ENCODE measurements around the gene SLC5A3.

Gene SLC5A3

DNA sequence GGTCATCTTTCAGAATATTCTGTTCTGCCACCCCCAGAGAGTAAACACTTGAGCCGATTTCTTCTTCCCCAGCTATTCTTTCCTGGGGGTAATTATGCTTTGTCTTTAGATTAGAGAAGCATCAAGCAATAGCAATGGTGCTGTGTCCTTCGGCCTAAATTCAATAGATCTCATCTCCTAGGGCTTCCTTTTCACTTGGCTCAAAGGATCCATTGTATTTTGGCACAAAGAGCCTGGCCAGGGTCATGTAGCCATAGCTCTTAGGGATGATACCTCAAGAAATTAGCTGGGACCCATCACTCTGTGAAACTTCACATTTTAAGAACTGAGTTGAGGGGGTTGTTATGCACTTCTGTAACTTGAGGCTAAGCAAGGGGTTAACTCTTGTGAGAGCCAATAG is 27.0 kb downstream of the SLC5A3 start:
- DNase-seq (ENCODE audit: low spot score) = no peak

DNA sequence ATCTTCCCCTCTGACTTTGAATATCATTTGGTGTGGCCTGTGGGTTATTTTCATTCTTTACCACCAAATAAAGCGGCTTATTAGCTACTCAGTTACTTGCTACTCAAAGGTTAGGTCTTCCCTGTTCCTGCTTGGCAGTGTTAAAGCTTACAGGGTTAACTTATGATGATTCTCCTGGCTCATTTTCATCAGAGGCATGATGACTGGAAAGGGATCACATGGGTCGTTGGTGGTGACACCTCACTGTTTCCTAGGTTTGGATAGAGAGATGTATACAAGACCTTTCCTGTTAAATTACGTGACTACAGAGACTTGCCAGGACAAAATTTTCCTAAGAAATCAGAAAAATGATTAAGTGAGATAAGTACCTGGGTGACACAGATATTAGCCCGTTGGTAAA is 27.4 kb downstream of the SLC5A3 start:
- DNase-seq (ENCODE audit: low spot score) = no peak

DNA sequence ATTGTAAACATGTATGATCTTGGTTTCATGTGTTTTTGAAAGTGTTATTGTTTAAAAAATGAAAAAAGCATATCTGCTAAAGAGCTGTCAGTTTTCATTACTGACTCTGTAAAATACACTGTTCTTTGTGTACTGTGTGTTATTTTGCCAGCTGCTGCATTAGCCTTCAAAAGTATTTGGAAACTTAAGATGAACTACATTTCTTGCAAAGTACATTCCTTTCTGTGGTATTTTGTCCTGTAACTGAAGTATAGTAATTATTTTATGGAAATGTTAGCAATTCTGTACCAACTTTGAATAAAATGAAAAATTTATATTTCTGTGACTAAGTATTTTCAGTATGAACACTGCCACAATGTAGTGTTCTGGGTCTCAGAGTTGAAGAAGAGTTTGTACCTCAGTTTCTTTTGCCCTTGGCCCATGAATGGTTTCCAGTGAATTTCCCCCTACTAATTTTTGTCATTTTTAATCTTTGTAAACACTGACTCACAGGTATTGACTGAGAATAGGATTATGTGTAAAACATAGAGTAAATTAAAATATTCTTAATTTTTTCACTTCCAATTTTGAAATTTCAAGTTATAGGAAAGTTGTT is 32.7 kb downstream of the SLC5A3 start:
- DNase-seq (ENCODE audit: low spot score) = no peak

DNA sequence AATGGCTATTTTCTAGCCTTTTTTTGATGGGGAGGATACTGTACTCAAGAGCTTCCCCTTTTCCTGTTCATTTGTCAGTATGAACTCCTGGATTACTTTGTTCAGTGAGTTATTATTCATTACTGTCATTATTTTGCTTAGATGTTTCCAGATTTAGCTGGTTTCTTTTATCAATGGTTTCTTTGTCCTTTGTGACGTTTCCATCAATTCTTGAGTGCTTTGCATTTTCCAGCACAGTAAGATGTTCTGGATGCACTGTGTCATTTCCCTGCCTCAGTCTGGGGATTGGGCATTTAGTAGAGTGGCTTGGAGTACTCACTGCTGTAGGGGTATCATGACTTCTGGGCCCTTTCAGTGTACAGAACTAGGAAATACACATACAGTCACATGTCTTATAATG is 34.2 kb downstream of the SLC5A3 start:
- no peak for DNase-seq (ENCODE audit: low spot score)

DNA sequence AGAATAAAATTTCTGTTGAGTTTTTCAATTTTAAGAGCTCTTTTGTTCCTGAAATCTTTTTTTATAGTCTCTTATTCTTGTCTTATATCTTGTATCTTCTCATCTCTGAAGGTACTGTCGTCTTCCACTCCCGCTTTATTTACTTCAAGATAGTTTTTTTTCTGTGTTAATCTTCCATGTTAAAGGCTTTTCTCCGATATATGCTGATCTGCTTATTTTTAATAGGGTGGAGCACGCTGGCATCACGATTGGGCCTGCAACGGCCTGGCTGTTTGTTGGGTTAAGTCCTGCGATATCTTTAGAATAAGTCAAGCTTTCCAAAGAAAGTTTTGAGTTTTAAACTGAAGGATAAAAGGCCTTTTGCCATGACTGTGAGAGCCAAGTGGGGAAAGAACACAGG is 35.7 kb downstream of the SLC5A3 start:
- no peak for DNase-seq (ENCODE audit: low spot score)

DNA sequence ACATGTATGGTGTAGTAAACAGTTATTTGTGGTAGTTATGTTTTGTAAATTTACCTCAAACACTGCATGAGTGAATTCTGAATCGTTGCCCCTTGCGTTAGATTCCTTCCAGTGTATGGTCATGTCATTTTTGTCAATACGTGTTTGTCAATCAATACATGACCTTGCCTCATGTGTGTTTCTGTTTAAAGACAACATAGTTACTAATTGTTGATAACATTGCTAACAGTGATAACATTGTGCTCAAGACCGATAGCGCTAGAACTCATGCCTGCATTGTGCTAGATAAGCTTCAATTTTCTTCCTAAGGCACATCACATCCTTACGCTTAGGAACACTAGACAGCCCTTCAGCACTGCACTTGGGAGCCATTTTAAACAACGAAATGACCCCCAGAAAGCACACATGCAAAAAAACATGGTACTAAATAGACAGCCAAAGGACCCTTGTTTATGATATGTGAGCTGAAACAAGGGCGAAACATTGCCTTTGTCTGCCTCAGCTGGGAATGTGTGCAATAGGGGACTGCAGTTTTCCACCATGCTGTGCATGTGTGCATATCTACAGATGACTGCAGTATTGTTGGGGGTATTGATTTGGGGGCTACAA is 37.3 kb downstream of the SLC5A3 start:
- no peak for DNase-seq (ENCODE audit: low spot score)

DNA sequence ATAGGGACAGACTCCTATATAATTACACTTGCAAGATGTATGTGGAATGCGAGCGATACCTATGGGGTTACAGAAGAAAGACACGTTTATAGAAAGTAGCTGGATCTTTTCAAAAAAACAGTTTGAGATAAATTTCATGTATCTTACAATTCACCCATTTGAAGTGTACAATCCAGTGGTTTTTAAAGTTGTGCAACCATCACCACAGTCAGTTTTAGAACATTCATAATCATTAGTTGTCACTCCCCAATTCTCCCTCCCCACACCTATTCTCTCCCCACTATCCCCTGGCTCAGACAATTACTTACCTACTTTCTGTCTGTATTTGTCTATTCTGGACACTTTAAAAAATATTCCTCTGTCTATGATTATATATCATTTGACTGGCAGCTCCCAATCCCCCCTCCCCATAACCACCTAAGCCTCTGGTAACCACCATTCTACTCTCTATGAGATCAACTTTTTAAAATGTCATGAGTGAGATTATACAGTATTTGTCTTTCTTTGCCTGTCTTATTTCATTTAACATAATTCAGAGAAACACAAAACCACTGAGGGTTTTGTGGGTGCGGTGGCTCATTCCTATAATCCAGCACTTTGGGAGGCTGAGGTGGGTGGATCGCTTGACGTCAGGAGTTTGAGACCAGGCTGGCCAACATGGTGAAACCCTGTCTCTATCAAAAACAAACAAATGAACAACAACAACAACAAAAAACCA is 39.1 kb downstream of the SLC5A3 start:
- DNase-seq (ENCODE audit: low spot score) = no peak

DNA sequence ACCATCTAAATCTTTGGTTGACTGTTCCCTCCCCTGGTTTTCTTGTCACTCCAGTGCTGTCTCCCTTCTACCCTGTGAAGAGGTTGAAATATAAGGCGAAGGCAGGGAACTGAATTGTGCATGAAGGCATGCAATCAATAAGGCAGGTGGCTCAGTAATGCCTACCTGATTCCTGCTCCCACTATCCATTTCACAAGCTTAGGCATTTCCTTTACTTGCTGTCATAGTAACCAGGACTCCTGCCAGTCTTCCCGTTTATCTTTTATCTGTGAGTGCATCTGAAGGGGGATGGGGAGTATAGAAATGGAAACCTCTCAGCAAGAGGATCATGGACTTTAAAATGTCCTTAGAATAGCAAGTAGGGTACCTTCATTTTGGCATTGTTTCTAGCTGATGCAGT is 40.5 kb downstream of the SLC5A3 start:
- DNase-seq (ENCODE audit: low spot score) = no peak

DNA sequence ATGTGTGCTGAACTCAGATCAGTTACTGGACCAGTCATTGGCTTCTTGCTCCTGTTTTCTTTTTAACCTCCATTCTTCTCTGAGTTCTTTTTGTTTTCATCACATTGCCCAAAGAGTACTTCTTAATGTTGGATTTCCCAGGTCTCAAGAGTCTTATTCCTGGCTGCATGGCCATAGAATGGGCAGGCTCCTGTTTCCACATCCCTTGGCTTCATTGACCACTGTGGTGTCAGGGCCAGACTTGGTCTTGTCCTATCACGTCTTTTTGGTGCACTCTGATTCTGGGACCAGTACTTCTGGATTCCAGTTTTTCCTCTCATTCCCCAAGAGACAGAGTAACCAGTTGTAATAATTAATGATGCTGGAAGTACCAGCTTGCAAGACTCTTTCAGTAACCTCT is 41.8 kb downstream of the SLC5A3 start:
- no peak for DNase-seq (ENCODE audit: low spot score)

DNA sequence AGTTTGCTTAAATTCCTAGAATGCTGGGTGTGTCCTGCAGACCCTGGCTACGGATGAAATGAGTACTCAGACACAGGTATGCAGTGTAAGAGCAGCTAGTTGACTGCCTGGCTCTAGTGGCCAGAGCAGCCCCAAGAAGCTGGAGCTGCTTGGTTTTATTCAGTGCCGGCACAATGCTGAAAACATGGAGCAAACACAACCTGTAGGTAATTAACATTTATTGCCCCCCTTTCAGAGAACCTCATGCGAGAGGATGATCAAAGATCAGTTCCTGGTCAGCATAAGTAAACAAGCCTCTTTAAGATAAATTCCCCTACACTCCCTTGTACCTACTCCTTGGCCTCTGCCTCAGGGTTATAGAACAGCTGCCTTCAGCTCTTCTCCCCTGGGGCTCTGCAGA is 43.2 kb downstream of the SLC5A3 start:
- no peak for DNase-seq (ENCODE audit: low spot score)

DNA sequence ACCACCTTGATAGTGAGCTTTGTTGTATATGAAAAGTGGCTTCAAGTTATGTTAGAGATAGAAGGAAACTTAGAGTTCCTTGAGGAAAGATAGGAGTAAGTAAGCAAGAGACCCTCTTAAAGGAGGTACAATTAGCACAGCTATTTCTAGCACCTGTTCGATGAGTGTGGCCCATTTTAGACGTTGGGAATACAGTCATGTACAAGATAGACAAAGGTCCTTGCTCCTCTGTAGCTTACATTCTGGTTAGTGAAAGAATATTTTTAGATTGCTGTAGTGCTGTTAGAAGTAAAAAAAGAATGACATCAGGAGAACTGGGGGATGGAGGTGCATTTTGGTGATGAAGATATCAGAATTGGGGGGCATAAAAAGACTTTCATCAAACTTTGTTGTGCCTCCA is 47.5 kb downstream of the SLC5A3 start:
- DNase-seq (ENCODE audit: low spot score) = no peak

DNA sequence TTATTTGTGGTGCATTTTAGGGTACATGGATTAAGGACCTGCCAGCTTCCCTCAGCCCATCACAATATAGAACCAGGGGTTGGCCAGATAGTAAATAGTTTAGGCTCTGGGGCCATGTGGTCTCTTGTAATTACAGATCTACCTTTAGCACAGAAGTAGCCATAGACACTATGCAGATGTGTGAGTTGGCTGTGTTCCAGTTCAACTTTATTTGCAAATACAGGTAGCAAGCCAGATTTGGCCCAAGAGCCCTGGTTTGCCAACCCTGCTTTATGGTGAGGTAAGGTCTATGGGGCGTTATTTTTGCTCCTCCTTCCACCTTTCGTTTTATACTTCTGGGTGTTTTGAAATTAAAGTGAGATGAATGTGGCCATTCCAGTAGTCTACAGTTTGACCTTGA is 48.7 kb downstream of the SLC5A3 start:
- no peak for DNase-seq (ENCODE audit: low spot score)
